Thyroid gland (tissue), 4 donors: ENCODE data around the gene VSNL1. TPM values are rescaled to one million over a fixed set of nuclear protein-coding genes. Genes with fewer than 3 reads are reported as not detected.

Experiments used
- DNase-seq, 2 donors: peaks; one replicate each; pipeline ENCODE4 v3.0.0-alpha.2; 2019
- H3K27ac ChIP-seq, 3 donors: fragments of 200-600 bp; sonication (generic); 1 replicate in 2 of 3; 2 replicates in 1 of 3; pipeline ENCODE4 v1.5.1; 2016 to 2019; ENCODE audit warnings: mild to moderate bottlenecking in 1 of 3, moderate library complexity in 1 of 3
- H3K27me3 ChIP-seq: fragments of 200-600 bp; sonication (generic); one replicate; pipeline ENCODE4 v1.5.1; 2019
- H3K36me3 ChIP-seq, 2 donors: fragments of 200-600 bp; sonication (generic); one replicate each; pipeline ENCODE4 v1.5.1; 2016 to 2019
- H3K4me1 ChIP-seq, 2 donors: fragments of 200-600 bp; sonication (generic); one replicate each; pipeline ENCODE4 v1.5.1; 2017 to 2019
- H3K4me3 ChIP-seq, 3 donors: fragments of 200-600 bp; sonication (generic); replicated peaks in 1 of 3; 1 replicate in 2 of 3; 2 replicates in 1 of 3; pipeline ENCODE4 v1.5.1; 2016; ENCODE audit warnings: mild to moderate bottlenecking in 1 of 3
- H3K9me3 ChIP-seq: fragments of 200-600 bp; sonication (generic); one replicate; pipeline ENCODE4 v1.5.1; 2017
- POLR2A ChIP-seq, 2 donors: fragments of 450-650 bp; IDR thresholded peaks; one replicate each; pipeline ENCODE4 v1.6.1; 2017; ENCODE audit warnings: antibody characterized with exemption in 2 of 2, mild to moderate bottlenecking in 2 of 2, moderate library complexity in 1 of 2
- WGBS, 2 donors: methylation state at CpG; one replicate each; pipeline ENCODE4 v1.1.5; 2017; 5-methylcytosine and 5-hydroxymethylcytosine counted together
- intact Hi-C: fragments of 100-400 bp; cut with DNase I; formaldehyde crosslinking; loops from one replicate; pipeline ENCODE4 v1.15.1; 2023
- total RNA-seq, 4 donors: library from RNA; depleted of rRNA; stranded (reverse); fragments of >200 nt; gene quantifications; one replicate each; pipeline ENCODE4 v1.2.3, GENCODE V29; 2016
- TF ChIP-seq, protein P1 (sequence below), 6 experiments: fragments of 200-600 bp in 3 of 6; fragments of 450-650 bp in 3 of 6; sonication (generic) in 3 of 6; IDR thresholded peaks; one replicate each; pipeline ENCODE4 v1.5.1; 2016 to 2019; ENCODE audit warnings: antibody characterized with exemption in 6 of 6, mild to moderate bottlenecking in 2 of 6, inconsistent platforms in 1 of 6, moderate library complexity in 1 of 6

VSNL1 gene
- under 1 TPM in 2 of 4 donors, not detected in 2; 0.33 to 0.45 TPM for total RNA-seq

GRCh38 chr2:17540093-17540812 is at the start of gene VSNL1:
Gene VSNL1, plus strand, starts transcription at chr2:17540696. Its CDS starts 51,379 bp downstream, at chr2:17592075.
- intact Hi-C loops: no loop called here

DNA sequence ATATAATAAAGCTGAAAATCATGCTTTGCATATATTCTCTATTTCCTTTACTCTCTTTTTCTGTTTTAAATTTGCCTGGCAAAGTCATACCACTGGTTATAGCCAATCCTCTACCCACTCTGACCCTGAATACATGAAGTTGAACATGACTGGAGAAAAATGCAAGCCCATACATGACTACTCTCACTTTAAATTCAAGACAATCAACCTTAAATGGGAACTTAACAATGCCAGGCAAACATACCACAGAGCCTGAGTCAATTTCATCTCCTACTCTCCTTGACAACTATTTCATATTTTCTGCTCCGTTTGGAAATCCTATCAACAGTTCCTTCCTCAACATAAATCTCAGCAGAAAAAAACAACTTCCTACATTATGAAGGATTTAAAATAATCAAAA is 44.9 kb upstream of the VSNL1 start:
- no peak overlapping the region for H3K27ac ChIP-seq
- intact Hi-C loops: no loop called here
- no peaks in the 10 kb centered on the region for H3K9me3 ChIP-seq
- no peak for DNase-seq
- TF ChIP-seq POLR2A (IDR thresholded peaks at IDR 0.05): no peak
- TF ChIP-seq, protein P1, sequence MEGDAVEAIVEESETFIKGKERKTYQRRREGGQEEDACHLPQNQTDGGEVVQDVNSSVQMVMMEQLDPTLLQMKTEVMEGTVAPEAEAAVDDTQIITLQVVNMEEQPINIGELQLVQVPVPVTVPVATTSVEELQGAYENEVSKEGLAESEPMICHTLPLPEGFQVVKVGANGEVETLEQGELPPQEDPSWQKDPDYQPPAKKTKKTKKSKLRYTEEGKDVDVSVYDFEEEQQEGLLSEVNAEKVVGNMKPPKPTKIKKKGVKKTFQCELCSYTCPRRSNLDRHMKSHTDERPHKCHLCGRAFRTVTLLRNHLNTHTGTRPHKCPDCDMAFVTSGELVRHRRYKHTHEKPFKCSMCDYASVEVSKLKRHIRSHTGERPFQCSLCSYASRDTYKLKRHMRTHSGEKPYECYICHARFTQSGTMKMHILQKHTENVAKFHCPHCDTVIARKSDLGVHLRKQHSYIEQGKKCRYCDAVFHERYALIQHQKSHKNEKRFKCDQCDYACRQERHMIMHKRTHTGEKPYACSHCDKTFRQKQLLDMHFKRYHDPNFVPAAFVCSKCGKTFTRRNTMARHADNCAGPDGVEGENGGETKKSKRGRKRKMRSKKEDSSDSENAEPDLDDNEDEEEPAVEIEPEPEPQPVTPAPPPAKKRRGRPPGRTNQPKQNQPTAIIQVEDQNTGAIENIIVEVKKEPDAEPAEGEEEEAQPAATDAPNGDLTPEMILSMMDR (IDR thresholded peaks at IDR 0.05): no peak
- 72 to 77% methylated on average over 1 of the region's 1 CpG for WGBS, 2 donors
- no peak overlapping the region for H3K4me3 ChIP-seq
- H3K27me3 ChIP-seq: no peaks in the 10 kb centered on the region
- H3K36me3 ChIP-seq: no peaks in the 10 kb centered on the region
- no peaks in the 10 kb centered on the region for H3K4me1 ChIP-seq

More at GRCh38 chr2:17540093-17540812, at the start of gene VSNL1:
- Histone ChIP-seq H3K27ac (peak within 1 kb of the TSS; percentile 15 to 58 (median 45)), H3K4me3 (peak within 1 kb of the TSS; percentile 37 to 75 (median 48)), H3K36me3 (no peaks in the 10 kb centered on the region), H3K9me3 (no peaks in the 10 kb centered on the region), H3K4me1 (no peaks in the 10 kb centered on the region), H3K27me3 (no peaks in the 10 kb centered on the region)
- TF ChIP-seq, protein P1 (IDR thresholded peaks at IDR 0.05): no peak
- TF ChIP-seq POLR2A (IDR thresholded peaks at IDR 0.05): peak in 1 of 2 donors; percentile 57
- peak; percentile 84 to 87 for DNase-seq
- WGBS, 2 donors: 1% methylated on average over 34 to 42 of the region's 43 CpGs

DNA sequence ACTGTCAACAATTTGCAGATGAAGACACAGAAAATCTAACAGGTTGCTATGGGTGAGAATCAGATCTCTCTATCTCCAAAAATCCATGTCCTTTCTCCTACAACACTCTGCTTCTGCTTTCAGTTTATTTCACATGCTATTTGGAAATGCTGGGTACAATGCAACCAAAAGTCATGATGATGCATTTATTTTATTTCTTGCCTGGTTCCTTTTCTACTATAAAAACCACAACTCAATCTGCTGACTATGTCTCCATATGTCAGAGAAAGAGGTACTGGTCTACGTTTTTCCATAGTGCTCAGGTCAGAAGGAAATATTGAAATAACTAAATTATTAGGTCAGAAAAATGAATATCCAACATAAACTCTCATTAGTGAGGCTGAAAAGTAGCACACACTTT is 42.8 kb upstream of the VSNL1 start:
- Histone ChIP-seq H3K36me3 (no peaks in the 10 kb centered on the region), H3K9me3 (no peaks in the 10 kb centered on the region), H3K4me1 (no peaks in the 10 kb centered on the region), H3K4me3 (no peak overlapping the region), H3K27ac (no peak overlapping the region), H3K27me3 (no peaks in the 10 kb centered on the region)
- intact Hi-C loops: no loop called here
- TF ChIP-seq POLR2A (IDR thresholded peaks at IDR 0.05): no peak
- TF ChIP-seq, protein P1 (IDR thresholded peaks at IDR 0.05): no peak
- WGBS, 2 donors: 72 to 81% methylated on average over 1 of the region's 1 CpG
- no peak for DNase-seq

DNA sequence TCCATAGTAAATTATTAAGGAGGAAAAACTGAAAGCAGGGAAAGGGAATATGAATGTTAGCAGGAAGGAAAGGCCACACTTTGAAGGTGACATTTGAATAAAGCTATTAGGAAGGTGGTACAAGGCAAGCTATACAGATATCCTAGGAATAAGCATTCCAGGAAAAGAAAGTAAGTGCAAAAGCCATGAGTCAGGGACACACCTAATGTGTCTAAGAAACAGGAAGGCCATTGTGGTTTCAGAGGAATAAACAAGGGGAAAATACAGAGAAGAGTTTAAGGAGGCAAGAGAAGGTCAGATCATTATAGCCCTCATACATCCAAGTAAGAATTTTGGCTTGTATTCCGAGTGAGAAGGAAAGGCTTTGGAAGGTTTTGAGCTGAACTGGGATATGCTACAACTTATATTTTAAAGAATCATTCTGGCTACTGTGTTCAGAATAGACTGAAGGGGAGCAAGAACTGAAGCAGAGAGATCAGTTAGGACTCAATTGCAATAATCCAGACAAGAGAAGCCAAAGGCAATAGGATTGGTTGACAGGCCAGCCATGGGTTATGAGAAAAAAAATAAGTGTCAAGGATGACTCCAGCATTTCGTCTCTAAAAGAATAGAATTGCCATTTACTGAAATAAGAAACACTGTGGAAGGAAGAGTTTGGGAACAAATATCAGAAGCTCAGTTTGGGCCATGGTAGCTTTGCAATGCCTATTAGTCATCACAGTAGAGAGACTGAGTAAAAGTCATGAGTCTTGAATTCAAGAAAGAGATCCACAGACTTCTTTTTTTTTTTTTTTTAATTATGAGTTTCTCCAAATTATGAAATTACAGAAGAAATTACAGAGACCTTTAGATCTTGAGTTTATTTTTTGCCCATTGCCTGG is 33.5 kb upstream of the VSNL1 start:
- DNase-seq: no peak
- intact Hi-C loops: no loop called here
- no peak for TF ChIP-seq POLR2A (IDR thresholded peaks at IDR 0.05)
- TF ChIP-seq, protein P1 (IDR thresholded peaks at IDR 0.05): no peak
- Histone ChIP-seq H3K4me1 (no peaks in the 10 kb centered on the region), H3K4me3 (no peak overlapping the region), H3K27me3 (no peaks in the 10 kb centered on the region), H3K36me3 (no peaks in the 10 kb centered on the region), H3K9me3 (no peaks in the 10 kb centered on the region), H3K27ac (no peak overlapping the region)
- 83 to 86% methylated on average over 2 of the region's 2 CpGs for WGBS, 2 donors

DNA sequence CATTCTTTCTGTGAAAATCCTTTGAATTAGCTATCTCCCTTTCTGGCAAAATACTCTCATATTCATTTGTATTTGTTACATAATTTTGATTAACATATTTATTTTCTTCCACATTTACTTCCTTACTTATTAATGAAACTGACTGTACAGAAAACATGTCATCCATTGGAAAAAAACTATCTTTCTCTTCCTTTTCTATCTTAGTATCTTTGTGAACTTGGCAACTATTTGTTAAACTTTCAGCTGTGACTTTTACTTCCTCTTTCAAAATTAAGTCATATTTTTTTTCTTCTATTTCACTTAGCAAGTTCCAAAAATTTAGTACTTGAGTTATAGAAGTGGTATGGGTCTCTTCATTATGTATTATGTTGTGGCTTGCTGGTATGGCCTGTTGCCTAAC is 24.8 kb upstream of the VSNL1 start:
- peaks cover 5% of the 10 kb centered on the region in 2 donors for H3K4me1 ChIP-seq
- DNase-seq: no peak
- intact Hi-C loops: no loop called here
- no peak for TF ChIP-seq POLR2A (IDR thresholded peaks at IDR 0.05)
- TF ChIP-seq, protein P1 (IDR thresholded peaks at IDR 0.05): no peak
- H3K4me3 ChIP-seq: no peak overlapping the region
- no peaks in the 10 kb centered on the region for H3K36me3 ChIP-seq
- no peaks in the 10 kb centered on the region for H3K9me3 ChIP-seq
- no peak overlapping the region for H3K27ac ChIP-seq
- H3K27me3 ChIP-seq: no peaks in the 10 kb centered on the region
